ENCODE results near the gene IL22.

IL22 gene

DNA sequence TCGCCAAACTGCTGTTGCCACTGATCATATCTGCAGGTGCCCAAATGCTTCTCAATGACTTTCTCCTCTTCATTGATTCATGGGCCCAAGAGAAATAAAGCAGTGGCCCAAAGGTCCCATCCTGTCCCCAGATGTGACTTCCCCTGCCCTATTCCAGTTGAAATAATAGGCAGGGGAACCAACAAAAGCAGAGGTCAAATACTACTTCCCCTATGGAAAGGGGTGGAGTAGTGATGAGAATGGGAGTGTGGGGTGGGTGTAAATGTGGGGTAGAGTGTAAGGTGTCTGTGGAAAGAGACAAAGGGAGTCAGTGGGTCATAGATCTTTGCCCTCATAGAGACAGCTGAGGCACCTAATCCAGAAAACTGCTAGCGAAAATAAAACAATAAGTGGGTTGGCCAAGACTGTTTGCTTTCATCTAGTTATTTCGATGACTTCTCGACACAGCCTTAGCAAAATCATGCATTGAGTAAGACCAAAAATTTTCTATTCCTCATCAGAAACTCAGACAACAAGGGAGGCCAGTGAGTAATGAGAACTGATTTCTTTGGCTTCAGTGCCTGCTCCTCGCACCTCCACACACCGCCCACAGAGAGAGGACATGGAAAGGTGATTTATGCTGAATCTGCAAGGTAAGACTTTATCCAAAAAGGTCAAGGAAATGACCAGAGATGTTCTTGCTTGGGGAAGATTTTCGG lies 10.9 kb upstream of the IL22 start:
- no peak for DNase-seq (ENCODE audit: low read depth in 2 of 2)

GRCh38 chr12:68263366-68263765 lies 10.0 kb upstream of the IL22 start:
- no peak for DNase-seq (ENCODE audit: low read depth in 2 of 2)

DNA sequence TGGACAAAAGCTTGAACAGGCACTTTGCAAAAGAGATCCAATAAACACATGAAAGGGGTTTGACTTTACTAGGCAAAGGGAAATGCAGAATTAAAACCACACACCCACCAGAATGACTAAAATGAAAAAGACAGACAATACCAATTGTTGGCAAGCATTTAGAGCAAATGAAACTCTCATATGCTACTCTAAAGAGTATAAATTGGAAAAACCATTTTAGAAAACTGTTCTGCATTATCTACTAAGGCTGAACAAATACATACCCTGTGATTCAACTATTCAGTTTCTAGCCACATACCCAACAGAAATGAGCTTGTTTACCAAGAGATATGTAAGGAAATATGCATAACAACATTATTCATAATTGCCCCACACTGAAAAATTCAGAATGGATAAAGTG lies 8.5 kb upstream of the IL22 start:
- no peak for DNase-seq (ENCODE audit: low read depth in 2 of 2)

GRCh38 chr12:68260153-68260552 lies 6.7 kb upstream of the IL22 start:
- DNase-seq (ENCODE audit: low read depth in 2 of 2) = no peak

DNA sequence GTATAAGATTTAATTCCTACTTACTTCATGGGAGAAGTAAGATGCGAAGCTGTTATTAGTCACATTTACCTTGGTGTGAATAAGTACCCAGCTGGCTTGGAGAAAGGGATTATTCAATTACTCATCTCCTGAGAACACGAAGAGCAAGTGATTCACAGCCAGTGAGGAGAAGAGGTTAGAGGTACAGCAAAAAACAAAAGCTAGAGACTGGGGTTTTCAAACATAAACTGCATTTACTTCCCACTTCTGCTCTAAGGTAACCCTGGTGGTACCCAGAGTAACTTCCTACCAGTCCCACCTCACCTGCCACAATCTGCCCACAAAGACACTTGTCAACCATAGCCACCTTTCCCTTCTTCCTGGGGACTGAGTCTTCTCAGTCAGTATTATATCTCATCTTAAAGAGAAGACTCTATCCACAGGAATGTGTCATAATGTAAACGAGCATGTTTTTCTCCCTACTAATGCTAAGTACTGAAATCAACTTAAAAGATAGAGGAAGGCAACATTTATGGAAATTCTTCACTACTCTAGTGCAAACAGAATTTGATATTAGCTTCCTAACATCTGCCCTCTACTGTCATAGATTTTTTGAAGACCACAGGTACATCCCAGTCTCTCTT lies 6.0 kb upstream of the IL22 start:
- no peak for DNase-seq (ENCODE audit: low read depth in 2 of 2)

DNA sequence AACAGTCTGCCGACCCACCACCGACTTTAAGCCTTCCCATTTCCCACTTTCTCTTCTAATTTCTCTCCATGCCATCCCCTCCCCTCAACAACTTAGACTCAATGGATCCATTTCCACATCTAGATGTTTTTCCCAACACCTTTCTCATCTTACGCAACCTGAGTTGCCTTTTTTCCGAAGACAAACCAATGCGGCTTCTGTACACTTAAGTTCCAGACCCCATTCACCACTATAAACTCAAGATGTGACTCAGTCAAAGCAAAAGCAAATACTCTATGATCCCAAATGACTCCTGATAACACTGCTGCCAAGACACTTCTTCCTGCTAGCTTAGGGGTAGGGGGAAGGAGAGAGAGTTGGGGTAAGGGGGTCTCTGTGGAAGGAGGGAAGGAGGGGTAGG lies 1.3 kb downstream of the IL22 start:
- no peak for DNase-seq (ENCODE audit: low read depth in 2 of 2)

GRCh38 chr12:68250454-68250853 lies 3.0 kb downstream of the IL22 start:
- DNase-seq (ENCODE audit: low read depth in 2 of 2) = no peak

DNA sequence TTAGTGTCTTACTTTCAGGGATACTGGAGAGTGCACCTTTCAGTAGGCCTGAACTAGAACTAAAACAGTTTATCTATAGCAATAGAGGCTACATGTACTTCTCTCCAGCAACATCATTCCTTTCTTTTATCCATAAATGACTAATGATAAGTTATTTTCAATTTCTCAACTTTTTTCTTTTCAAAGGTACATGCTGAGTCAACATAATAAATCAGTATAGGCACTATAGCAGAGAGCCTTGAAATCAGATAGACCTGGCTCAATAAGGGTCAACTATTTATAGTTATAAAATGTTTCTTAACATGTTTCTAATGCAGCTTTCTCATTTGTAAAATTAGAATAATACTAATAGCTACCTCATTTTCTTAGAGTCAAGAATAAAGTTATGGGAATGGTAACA lies 5.6 kb downstream of the IL22 start:
- DNase-seq (ENCODE audit: low read depth in 2 of 2) = no peak

GRCh38 chr12:68246350-68246749 lies 7.1 kb downstream of the IL22 start:
- DNase-seq (ENCODE audit: low read depth in 2 of 2) = no peak

DNA sequence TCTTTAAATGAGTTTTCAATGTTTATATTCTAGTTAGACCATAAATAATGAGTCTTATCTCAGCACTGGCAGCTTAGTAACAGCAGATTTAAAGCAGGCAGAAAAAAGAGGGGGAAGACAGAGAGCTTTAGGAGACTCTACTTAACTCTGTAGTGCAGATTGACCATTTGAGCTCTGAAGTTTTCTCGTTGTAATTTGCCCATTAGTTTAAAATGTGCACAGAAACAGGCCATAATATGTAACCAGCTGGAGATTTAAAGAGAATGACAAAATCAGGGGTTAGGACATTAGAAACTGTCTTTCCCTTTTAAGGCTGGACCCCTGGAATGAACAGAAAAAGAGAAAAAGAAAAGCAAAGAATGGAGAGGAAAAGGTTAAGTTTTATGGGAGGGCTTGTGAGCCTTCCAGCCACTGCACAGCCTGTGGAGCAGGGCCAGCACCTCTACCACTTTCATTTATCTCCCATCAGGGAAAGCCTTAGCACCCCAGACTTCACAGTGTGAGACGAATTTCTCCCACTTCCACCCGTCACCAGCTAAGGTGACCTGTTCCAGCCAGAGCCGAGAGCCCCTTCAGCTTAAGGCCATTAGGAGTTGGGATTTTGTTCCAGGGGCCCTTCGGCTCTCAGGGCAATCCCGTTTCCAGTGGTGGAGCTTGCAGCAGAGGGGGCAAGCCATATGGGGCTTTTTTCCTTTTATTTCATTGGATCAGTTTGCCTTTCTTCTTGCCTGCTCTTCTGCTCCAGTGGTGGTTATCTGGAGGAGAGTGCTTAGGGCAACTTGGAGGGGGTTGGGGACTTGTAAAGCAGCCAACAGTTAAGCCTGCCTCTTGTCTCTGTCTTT lies 8.0 kb downstream of the IL22 start:
- DNase-seq (ENCODE audit: low read depth in 2 of 2) = no peak

DNA sequence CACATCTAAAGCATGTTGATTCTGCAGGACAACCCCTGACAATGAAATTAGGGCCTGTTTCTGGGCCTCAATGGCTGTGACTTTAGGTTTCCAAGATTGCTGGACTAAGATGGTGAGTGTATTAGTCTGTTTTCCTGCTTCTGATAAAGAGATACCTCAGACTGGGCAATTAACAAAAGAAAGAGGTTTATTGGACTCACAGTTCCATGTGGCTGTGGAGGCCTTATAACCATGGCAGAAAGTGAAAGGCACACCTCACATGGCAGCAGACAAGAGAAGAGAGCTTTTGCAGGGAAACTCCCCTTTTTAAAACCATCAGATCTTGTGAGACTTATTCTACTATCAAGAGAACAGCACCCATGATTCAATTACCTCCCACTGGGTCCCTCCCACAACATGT lies 10.6 kb downstream of the IL22 start:
- DNase-seq (ENCODE audit: low read depth in 2 of 2) = no peak

- DNase-seq (ENCODE audit: low read depth in 2 of 2) = peak; percentile 17 to 37
These were observed 12.4 kb downstream of the IL22 start for GRCh38 chr12:68240975-68241374.

- DNase-seq (ENCODE audit: low read depth in 2 of 2) = no peak
These were observed 13.3 kb downstream of the IL22 start for GRCh38 chr12:68240079-68240478.

GRCh38 chr12:68239309-68239982 lies 14.0 kb downstream of the IL22 start:
- DNase-seq (ENCODE audit: low read depth in 2 of 2) = no peak

GRCh38 chr12:68237619-68238018 lies 15.8 kb downstream of the IL22 start:
- DNase-seq (ENCODE audit: low read depth in 2 of 2) = no peak

DNA sequence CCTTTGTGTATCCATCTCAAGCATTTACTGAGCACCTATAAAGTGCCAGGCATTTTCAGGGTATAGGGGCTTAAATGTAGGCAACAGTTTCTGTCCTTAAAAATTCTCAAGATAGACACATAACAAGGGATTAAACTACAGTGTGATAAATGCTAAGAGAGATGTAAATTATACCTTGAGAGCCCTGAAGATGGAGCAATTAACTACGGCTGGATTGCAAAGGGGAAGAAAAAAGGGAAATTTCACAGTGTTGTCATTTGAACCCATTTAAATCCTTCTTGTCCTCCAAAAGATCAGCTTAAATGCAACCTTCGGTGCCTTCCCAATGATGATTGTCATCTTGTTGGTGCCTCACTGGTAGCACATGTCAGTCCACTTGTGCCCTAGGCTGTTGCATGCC lies 16.3 kb downstream of the IL22 start:
- DNase-seq (ENCODE audit: low read depth in 2 of 2) = no peak

DNA sequence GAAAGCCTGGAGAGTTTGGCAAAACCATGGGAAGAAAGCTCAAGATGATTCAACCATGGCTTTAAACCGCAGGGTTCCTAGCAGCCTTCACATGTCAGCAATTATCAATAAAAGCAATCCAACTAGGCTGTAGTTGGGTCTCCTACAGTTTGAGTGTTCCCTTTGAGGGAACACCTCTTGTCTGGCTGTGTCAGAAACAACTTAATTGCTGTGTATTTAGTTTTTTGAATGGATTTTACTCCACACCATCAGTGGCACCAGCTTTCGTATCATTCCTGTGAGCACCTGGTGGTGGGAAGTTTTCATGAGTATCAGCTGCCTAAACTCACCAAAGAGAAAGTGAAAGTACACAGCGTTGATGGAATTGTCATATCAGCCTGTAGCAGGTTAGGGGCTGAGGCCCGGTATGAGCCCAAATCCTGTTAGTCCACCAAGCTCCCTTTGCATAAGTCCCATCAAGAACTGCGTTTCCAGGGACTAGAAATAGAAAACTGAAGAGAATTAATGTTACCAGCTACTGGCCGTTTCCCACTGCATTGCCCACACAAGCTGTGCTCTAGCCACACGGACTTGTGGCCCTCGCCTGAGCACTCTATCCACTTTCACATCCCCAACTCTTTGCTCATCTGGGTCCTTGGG lies 16.9 kb downstream of the IL22 start:
- DNase-seq (ENCODE audit: low read depth in 2 of 2) = peak in 1 of 2 donors; percentile 10

- no peak for DNase-seq (ENCODE audit: low read depth in 2 of 2)
These were observed 17.8 kb downstream of the IL22 start for GRCh38 chr12:68235576-68235975.

GRCh38 chr12:68234140-68234539 lies 19.3 kb downstream of the IL22 start:
- DNase-seq (ENCODE audit: low read depth in 2 of 2) = no peak

- DNase-seq (ENCODE audit: low read depth in 2 of 2) = no peak
These were observed 19.9 kb downstream of the IL22 start for GRCh38 chr12:68233498-68233897.

DNA sequence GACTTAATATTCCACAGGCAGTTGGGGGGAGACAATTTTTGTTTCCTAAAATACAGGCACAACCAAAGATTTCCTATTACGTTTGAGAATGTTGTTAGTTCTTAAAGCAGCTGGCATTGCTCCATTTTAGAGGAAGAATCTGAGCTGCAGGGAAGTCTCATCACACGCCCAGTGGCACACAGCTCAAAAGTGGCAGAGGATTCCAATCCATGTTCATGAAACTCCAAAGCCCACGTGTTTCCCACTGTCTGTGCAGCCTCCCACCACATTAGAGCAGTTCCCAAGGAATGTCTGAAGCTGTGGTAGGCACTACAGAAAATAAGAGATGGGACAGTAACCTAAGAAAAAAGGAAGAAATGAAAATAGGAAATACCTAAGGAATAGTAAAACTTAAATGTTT lies 21.7 kb downstream of the IL22 start:
- DNase-seq (ENCODE audit: low read depth in 2 of 2) = no peak

DNA sequence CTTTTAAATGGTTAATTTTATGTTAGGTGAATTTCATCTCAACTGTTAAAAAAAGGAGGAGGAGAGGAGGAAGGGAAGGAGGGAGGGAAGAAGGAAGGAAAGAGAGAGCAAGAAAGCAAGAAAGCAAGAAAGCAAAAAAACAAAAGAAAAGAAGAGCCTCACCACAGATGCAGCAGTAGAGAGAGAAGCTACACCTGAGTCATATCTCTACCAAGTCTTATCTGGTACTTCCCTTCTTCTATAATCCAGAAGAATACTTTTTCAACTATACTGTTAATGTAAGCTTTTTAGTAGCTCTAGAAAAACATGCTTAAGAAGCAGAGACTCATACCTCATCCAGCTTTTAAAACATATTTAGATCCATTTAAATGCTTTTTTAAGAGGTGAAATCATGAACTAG lies 22.2 kb downstream of the IL22 start:
- no peak for DNase-seq (ENCODE audit: low read depth in 2 of 2)

Data from stimulated activated CD8-positive, alpha-beta memory T cell treated with anti-CD3 and anti-CD28 coated beads, Interleukin-7, amount 100 ng/mL, for 4 hours (primary cell).